Measurements from ENCODE around the gene PRR29.

DNA sequence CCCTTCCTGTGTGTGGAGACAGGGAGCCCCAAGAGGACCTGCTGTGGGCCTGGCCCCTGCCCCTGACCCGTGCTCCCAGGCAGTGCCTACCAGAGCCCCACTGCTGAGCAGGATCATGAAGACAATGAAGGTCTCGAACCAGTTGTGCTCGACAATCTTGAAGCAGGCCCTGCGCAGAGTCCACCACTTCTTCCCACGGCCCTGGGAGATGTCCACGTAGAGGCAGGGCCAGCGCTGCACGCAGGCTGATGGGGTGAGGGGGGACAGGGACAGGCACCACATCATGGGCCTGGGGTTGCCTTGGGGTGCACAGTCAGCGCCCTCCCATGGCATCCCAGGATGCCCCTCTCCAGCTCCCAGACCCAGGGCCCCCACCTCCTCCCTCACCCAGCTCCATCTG is 49.6 kb upstream of the PRR29 start:
- TF ChIP-seq, protein P1, sequence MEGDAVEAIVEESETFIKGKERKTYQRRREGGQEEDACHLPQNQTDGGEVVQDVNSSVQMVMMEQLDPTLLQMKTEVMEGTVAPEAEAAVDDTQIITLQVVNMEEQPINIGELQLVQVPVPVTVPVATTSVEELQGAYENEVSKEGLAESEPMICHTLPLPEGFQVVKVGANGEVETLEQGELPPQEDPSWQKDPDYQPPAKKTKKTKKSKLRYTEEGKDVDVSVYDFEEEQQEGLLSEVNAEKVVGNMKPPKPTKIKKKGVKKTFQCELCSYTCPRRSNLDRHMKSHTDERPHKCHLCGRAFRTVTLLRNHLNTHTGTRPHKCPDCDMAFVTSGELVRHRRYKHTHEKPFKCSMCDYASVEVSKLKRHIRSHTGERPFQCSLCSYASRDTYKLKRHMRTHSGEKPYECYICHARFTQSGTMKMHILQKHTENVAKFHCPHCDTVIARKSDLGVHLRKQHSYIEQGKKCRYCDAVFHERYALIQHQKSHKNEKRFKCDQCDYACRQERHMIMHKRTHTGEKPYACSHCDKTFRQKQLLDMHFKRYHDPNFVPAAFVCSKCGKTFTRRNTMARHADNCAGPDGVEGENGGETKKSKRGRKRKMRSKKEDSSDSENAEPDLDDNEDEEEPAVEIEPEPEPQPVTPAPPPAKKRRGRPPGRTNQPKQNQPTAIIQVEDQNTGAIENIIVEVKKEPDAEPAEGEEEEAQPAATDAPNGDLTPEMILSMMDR (IDR thresholded peaks at IDR 0.05; ENCODE audit: low read depth, low read length), result no peak
- no peak for TF ChIP-seq EZH2phosphoT487 (IDR thresholded peaks at IDR 0.05; ENCODE audit: low read depth)
